MM.1S (cell line): ENCODE data around the gene UTF1.

Experiments
- DNase-seq: peaks from one replicate; pipeline ENCODE4 v3.0.0-alpha.2; 2015
- H2AFZ ChIP-seq: fragments of 300-600 bp; sonication (generic); 2 replicates; pipeline ENCODE4 v1.6.0; 2016; ENCODE audit warnings: antibody characterized with exemption, low read length
- H3F3A ChIP-seq: fragments of 300-600 bp; sonication (generic); 2 replicates; pipeline ENCODE4 v1.6.1; 2016; ENCODE audit warnings: mild to moderate bottlenecking, antibody characterized with exemption, low read length, moderate library complexity, mixed read lengths; ENCODE audit not compliant: insufficient read depth
- H3K27ac ChIP-seq: fragments of 300-600 bp; sonication (generic); 2 replicates; pipeline ENCODE4 v1.5.1; 2016; ENCODE audit warnings: mild to moderate bottlenecking, low read length
- H3K27me3 ChIP-seq: fragments of 300-600 bp; sonication (generic); replicated peaks from 2 replicates; pipeline ENCODE4 v1.6.0; 2016; ENCODE audit warnings: low read length; ENCODE audit not compliant: insufficient read depth
- H3K36me3 ChIP-seq: fragments of 300-600 bp; sonication (generic); replicated peaks from 2 replicates; pipeline ENCODE4 v1.6.1; 2016; ENCODE audit warnings: mild to moderate bottlenecking, low read length, mixed read lengths; ENCODE audit not compliant: insufficient read depth
- H3K4me1 ChIP-seq: fragments of 300-600 bp; sonication (generic); 2 replicates; pipeline ENCODE4 v1.6.1; 2016; ENCODE audit warnings: low read length, mixed read lengths
- H3K4me2 ChIP-seq: fragments of 300-600 bp; sonication (generic); 2 replicates; pipeline ENCODE4 v1.6.0; 2016; ENCODE audit warnings: low read depth, low read length
- H3K4me3 ChIP-seq: fragments of 300-600 bp; sonication (generic); 2 replicates; pipeline ENCODE4 v1.5.1; 2016; ENCODE audit warnings: low read length, mixed read lengths
- H3K79me2 ChIP-seq: fragments of 300-600 bp; sonication (generic); 2 replicates; pipeline ENCODE4 v1.6.1; 2016; ENCODE audit warnings: mixed run types, low read length, mixed read lengths
- H3K9ac ChIP-seq: fragments of 300-600 bp; sonication (generic); 2 replicates; pipeline ENCODE4 v1.6.1; 2016; ENCODE audit warnings: low read length, mixed read lengths
- H3K9me2 ChIP-seq: fragments of 300-600 bp; sonication (generic); replicated peaks from 2 replicates; pipeline ENCODE4 v1.6.1; 2016; ENCODE audit warnings: mild to moderate bottlenecking, low read length, mixed read lengths; ENCODE audit not compliant: insufficient read depth
- H3K9me3 ChIP-seq: fragments of 300-600 bp; sonication (generic); replicated peaks from 2 replicates; pipeline ENCODE4 v1.6.1; 2016; ENCODE audit warnings: mild to moderate bottlenecking, low read length, mixed read lengths; ENCODE audit not compliant: insufficient read depth
- H4K20me1 ChIP-seq: fragments of 300-600 bp; sonication (generic); 2 replicates; pipeline ENCODE4 v1.6.1; 2016; ENCODE audit warnings: mild to moderate bottlenecking, low read length, moderate library complexity, mixed read lengths; ENCODE audit not compliant: insufficient read depth
- EZH2 ChIP-seq: fragments of 300-600 bp; sonication (generic); optimal IDR thresholded peaks from 2 replicates; pipeline ENCODE3; 2017; ENCODE audit warnings: low read depth, mild to moderate bottlenecking, antibody characterized with exemption, low read length, mixed read lengths
- EZH2phosphoT487 ChIP-seq: fragments of 300-600 bp; sonication (generic); IDR thresholded peaks from 2 replicates; pipeline ENCODE4 v1.6.1; 2018; ENCODE audit warnings: antibody characterized with exemption, low read length
- TF ChIP-seq, protein P1 (sequence below): fragments of 300-600 bp; sonication (generic); IDR thresholded peaks from 2 replicates; pipeline ENCODE4 v1.5.1; 2016; ENCODE audit warnings: antibody characterized with exemption, low read length, mixed read lengths

The UTF1 gene, protein sequence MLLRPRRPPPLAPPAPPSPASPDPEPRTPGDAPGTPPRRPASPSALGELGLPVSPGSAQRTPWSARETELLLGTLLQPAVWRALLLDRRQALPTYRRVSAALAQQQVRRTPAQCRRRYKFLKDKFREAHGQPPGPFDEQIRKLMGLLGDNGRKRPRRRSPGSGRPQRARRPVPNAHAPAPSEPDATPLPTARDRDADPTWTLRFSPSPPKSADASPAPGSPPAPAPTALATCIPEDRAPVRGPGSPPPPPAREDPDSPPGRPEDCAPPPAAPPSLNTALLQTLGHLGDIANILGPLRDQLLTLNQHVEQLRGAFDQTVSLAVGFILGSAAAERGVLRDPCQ

DNA sequence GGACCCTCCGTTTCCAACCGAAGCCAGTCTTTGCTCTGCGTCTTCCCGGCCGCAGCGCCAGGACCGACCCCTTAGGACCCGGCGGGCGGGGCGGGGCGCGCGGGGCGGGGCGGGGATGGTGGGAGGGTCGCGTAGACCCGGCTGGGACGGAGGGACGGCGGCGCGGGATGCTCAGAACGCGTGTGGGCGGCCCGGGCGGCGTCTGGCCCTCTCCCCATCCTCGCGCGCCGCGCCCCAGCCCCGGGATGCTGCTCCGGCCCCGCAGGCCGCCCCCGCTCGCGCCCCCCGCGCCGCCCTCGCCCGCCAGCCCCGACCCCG lies at the start of gene UTF1:
Gene UTF1, plus strand, starts transcription at position 174 of the 318 bp plus-strand sequence. Its CDS starts 72 bp downstream, at position 246.
- H3K79me2 ChIP-seq = no peaks in the 10 kb centered on the region
- no peaks in the 10 kb centered on the region for H3K4me1 ChIP-seq
- H3K27ac ChIP-seq = no peak within 1 kb of the TSS
- H3K9me2 ChIP-seq = no peaks in the 10 kb centered on the region
- no peak within 1 kb of the TSS for H3K4me3 ChIP-seq
- no peak within 1 kb of the TSS for H3K9ac ChIP-seq
- no peaks in the 10 kb centered on the region for H3K36me3 ChIP-seq
- no peak within 1 kb of the TSS for H2AFZ ChIP-seq
- no peak for DNase-seq
- H3F3A ChIP-seq = no peaks in the 10 kb centered on the region
- TF ChIP-seq EZH2 (no peak), EZH2phosphoT487 (no peak)
- TF ChIP-seq, protein P1, sequence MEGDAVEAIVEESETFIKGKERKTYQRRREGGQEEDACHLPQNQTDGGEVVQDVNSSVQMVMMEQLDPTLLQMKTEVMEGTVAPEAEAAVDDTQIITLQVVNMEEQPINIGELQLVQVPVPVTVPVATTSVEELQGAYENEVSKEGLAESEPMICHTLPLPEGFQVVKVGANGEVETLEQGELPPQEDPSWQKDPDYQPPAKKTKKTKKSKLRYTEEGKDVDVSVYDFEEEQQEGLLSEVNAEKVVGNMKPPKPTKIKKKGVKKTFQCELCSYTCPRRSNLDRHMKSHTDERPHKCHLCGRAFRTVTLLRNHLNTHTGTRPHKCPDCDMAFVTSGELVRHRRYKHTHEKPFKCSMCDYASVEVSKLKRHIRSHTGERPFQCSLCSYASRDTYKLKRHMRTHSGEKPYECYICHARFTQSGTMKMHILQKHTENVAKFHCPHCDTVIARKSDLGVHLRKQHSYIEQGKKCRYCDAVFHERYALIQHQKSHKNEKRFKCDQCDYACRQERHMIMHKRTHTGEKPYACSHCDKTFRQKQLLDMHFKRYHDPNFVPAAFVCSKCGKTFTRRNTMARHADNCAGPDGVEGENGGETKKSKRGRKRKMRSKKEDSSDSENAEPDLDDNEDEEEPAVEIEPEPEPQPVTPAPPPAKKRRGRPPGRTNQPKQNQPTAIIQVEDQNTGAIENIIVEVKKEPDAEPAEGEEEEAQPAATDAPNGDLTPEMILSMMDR = no peak
- no peaks in the 10 kb centered on the region for H4K20me1 ChIP-seq
- peaks cover 68% of the 10 kb centered on the region for H3K27me3 ChIP-seq
- no peak within 1 kb of the TSS for H3K4me2 ChIP-seq
- no peaks in the 10 kb centered on the region for H3K9me3 ChIP-seq

DNA sequence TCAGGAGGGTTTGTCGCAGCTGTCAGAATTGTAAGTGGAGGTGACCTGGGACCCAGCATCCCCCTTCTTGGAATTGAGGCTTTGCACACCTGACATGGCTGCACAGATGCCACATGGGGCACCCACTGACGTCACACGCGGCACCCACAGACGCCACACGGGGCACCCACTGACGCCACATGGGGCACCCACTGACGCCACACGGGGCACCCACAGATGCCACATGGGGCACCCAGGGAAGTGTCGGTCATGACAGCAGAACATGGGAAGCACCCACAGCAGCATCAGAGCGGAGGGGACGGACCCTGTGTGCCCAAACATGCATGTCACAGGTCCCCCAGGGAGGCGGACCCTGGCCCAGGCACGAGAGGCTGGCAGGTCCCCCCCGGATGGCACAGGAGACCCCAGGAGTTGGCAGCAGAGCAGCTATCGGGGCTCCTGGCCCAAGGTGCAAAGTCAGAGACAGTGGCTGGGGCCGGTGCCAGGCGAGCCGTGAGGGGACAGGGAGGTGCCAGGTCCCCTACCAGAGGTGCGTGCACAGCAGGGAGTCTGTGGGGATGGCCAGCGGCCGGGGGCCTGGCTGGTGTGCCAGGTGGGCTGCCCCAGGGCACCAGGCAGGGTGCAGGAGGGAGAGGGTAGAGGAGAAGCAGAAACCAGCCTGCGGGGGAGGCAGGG lies 48.9 kb upstream of the UTF1 start:
- Histone ChIP-seq H3F3A (no peaks in the 10 kb centered on the region), H2AFZ (no peak overlapping the region), H3K27me3 (peaks cover 30% of the 10 kb centered on the region), H3K9me3 (no peaks in the 10 kb centered on the region), H3K4me3 (no peak overlapping the region), H3K9me2 (no peaks in the 10 kb centered on the region), H4K20me1 (no peaks in the 10 kb centered on the region), H3K4me2 (no peak overlapping the region), H3K36me3 (no peaks in the 10 kb centered on the region), H3K9ac (no peak overlapping the region), H3K79me2 (no peaks in the 10 kb centered on the region), H3K4me1 (no peaks in the 10 kb centered on the region), H3K27ac (no peak overlapping the region)
- TF ChIP-seq, protein P1 = no peak
- no peak for TF ChIP-seq EZH2phosphoT487
- no peak for TF ChIP-seq EZH2
- no peak for DNase-seq

DNA sequence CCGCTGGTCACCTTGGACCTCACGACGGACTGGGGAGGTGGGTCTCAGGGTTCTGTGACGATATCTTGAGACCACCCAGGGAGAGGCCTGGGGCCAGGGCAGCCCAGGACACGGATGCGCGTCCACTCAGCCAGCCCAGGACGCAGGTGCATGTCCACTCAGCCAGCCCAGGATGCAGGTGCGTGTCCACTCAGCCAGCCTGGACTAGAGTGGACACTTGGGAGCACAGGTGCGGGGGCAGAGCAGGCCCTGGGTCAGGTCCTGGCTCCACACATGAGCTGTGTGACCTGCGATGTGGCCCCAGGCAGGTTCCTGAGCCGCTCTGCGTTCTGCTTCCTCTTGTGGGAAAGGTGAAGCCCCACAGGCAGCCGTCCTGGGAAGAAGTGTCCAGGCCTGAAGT lies 47.8 kb upstream of the UTF1 start:
- Histone ChIP-seq H3K36me3 (no peaks in the 10 kb centered on the region), H3K4me3 (no peak overlapping the region), H3K4me2 (no peak overlapping the region), H4K20me1 (no peaks in the 10 kb centered on the region), H3K27ac (no peak overlapping the region), H3K9ac (no peak overlapping the region), H3K9me2 (no peaks in the 10 kb centered on the region), H3F3A (no peaks in the 10 kb centered on the region), H3K9me3 (no peaks in the 10 kb centered on the region), H2AFZ (no peak overlapping the region), H3K4me1 (no peaks in the 10 kb centered on the region), H3K79me2 (no peaks in the 10 kb centered on the region), H3K27me3 (peaks cover 41% of the 10 kb centered on the region)
- DNase-seq = no peak
- TF ChIP-seq, protein P1 = no peak
- TF ChIP-seq EZH2phosphoT487 (no peak), EZH2 (no peak)
